A673 (cell line): Measurements from ENCODE around the gene GOLGA6C.

Experiments used
- CTCF ChIP-seq: fragments of 300-800, 200-600 bp; sonication (generic); conservative IDR thresholded peaks from 2 replicates; pipeline ENCODE4 v1.5.1; 2017; ENCODE audit warnings: low read depth, mild to moderate bottlenecking, antibody characterized with exemption, low read length, moderate library complexity, mixed read lengths
- EZH2 ChIP-seq: fragments of 200-600 bp; sonication (generic); IDR thresholded peaks from 2 replicates; pipeline ENCODE4 v1.6.1; 2017; ENCODE audit warnings: borderline replicate concordance, low read depth, mild to moderate bottlenecking, mixed read lengths, antibody characterized with exemption, low read length; ENCODE audit not compliant: poor library complexity, severe bottlenecking

GRCh38 chr15:75225951-75226732, 32.0 kb upstream of the GOLGA6C start:
- TF ChIP-seq CTCF (no peak), EZH2 (no peak)
